H1 (cell line): ENCODE data around the gene RARRES1. TPM values are rescaled to one million over a fixed set of nuclear protein-coding genes. Genes with fewer than 3 reads are reported as not detected.

Experiments
- CTCF ChIA-PET: fragments of 300-600 bp; sonication (Branson Sonifier 250); formaldehyde crosslinking; loops from one replicate; lab custom pipeline; 2021; ENCODE audit not compliant: partially characterized antibody; lab: Charles Lee
- POLR2A ChIA-PET: fragments of 300-600 bp; sonication (Branson Sonifier 250); formaldehyde crosslinking; loops from one replicate; lab custom pipeline; 2021; ENCODE audit warnings: inconsistent platforms; ENCODE audit not compliant: partially characterized antibody; lab: Charles Lee
- DNase-seq, 2 experiments: peaks; one replicate each; pipeline versions ENCODE4 v3.0.0 to v3.0.0-alpha.2; 2010 to 2022; ENCODE audit warnings: low spot score in 2 of 2, low read depth in 1 of 2, mixed read lengths in 1 of 2
- FAIRE-seq: peaks from 2 replicates; lab custom pipeline; 2011; peaks lifted over from hg19 to GRCh38; lab: Jason Lieb, UNC
- H2AFZ ChIP-seq: 2 replicates; pipeline ENCODE4 v1.8.1; 2012; ENCODE audit warnings: low read length, inconsistent platforms
- H2AK5ac ChIP-seq: 2 replicates; pipeline ENCODE4 v1.6.1; 2013; ENCODE audit warnings: low read depth, low read length
- H2BK120ac ChIP-seq: replicated peaks from 2 replicates; pipeline ENCODE3; 2013; ENCODE audit warnings: low read depth, low read length, inconsistent platforms
- H2BK12ac ChIP-seq: 2 replicates; pipeline ENCODE4 v1.6.1; 2013; ENCODE audit warnings: low read depth, low read length
- H2BK15ac ChIP-seq: 2 replicates; pipeline ENCODE4 v1.6.1; 2013; ENCODE audit warnings: low read length
- H2BK20ac ChIP-seq: 2 replicates; pipeline ENCODE4 v1.6.1; 2013; ENCODE audit warnings: low read length
- H2BK5ac ChIP-seq: 2 replicates; pipeline ENCODE4 v1.6.1; 2013; ENCODE audit warnings: low read depth, low read length
- H3K14ac ChIP-seq: 2 replicates; pipeline ENCODE4 v1.6.1; 2013; ENCODE audit warnings: inconsistent platforms; ENCODE audit not compliant: insufficient read length
- H3K18ac ChIP-seq: 2 replicates; pipeline ENCODE4 v1.6.1; 2013; ENCODE audit warnings: low read length; ENCODE audit errors: extremely low read depth
- H3K23ac ChIP-seq: 2 replicates; pipeline ENCODE4 v1.6.1; 2013; ENCODE audit warnings: inconsistent platforms; ENCODE audit not compliant: insufficient read length
- H3K23me2 ChIP-seq: 2 replicates; pipeline ENCODE4 v1.6.1; 2013; ENCODE audit warnings: low read depth, low read length
- H3K27ac ChIP-seq: 2 replicates; pipeline ENCODE4 v1.6.1; 2011; ENCODE audit warnings: low read depth, low read length, inconsistent platforms
- H3K27me3 ChIP-seq, 4 experiments: replicated peaks in 1 of 4; 1 replicate in 1 of 4; 2 replicates in 3 of 4; pipeline versions ENCODE4 v1.6.1 to v1.8.1; 2011 to 2013; ENCODE audit warnings: low read length in 3 of 4, mild to moderate bottlenecking in 3 of 4, inconsistent platforms in 2 of 4, mixed read lengths in 2 of 4, moderate library complexity in 1 of 4; ENCODE audit not compliant: control insufficient read depth in 3 of 4, insufficient read depth in 3 of 4; ENCODE audit errors: extremely low read depth in 1 of 4
- H3K36me3 ChIP-seq, 4 experiments: 2 replicates each; pipeline versions ENCODE4 v1.6.1 to v1.8.1; 2011 to 2013; ENCODE audit warnings: mild to moderate bottlenecking in 4 of 4, low read length in 3 of 4, moderate library complexity in 2 of 4, control low read depth in 1 of 4, inconsistent platforms in 1 of 4; ENCODE audit not compliant: insufficient read depth in 4 of 4, control insufficient read depth in 2 of 4
- H3K4ac ChIP-seq: replicated peaks from 2 replicates; pipeline ENCODE3; 2013; ENCODE audit warnings: low read length, low read depth, mixed read lengths, inconsistent platforms; ENCODE audit not compliant: insufficient read length
- H3K4me1 ChIP-seq, 4 experiments: replicated peaks in 1 of 4; 1 replicate in 1 of 4; 2 replicates in 3 of 4; pipeline versions ENCODE4 v1.6.1 to v1.8.1; 2011 to 2013; ENCODE audit warnings: low read length in 3 of 4, inconsistent platforms in 2 of 4, mixed read lengths in 1 of 4; ENCODE audit not compliant: insufficient read depth in 4 of 4, control insufficient read depth in 3 of 4
- H3K4me2 ChIP-seq, 2 experiments: 2 replicates each; pipeline versions ENCODE4 v1.6.1 to v1.8.1; 2011 to 2013; ENCODE audit warnings: low read depth in 2 of 2, low read length in 2 of 2, control low read depth in 1 of 2, inconsistent platforms in 1 of 2, mild to moderate bottlenecking in 1 of 2; ENCODE audit not compliant: insufficient read depth in 1 of 2
- H3K4me3 ChIP-seq, 4 experiments: fragments of 200-600, 300-600 bp in 1 of 4; sonication (generic), shearing (Covaris generic), sonication (Bioruptor Twin) in 1 of 4; 2 replicates each; pipeline versions ENCODE4 v1.5.1 to v1.8.1; 2011 to 2016; ENCODE audit warnings: low read length in 4 of 4, low read depth in 3 of 4, control low read depth in 2 of 4, inconsistent platforms in 2 of 4, mild to moderate bottlenecking in 2 of 4, mixed read lengths in 1 of 4, moderate library complexity in 1 of 4; ENCODE audit not compliant: insufficient read depth in 2 of 4; ENCODE audit errors: extremely low read depth in 1 of 4
- H3K56ac ChIP-seq: replicated peaks from 2 replicates; pipeline ENCODE3; 2013; ENCODE audit warnings: low read depth, mild to moderate bottlenecking, mixed read lengths, low read length, inconsistent platforms; ENCODE audit not compliant: insufficient read length
- H3K79me1 ChIP-seq: 2 replicates; pipeline ENCODE4 v1.6.1; 2013; ENCODE audit warnings: low read depth, low read length, control low read depth
- H3K79me2 ChIP-seq, 2 experiments: 2 replicates each; pipeline versions ENCODE4 v1.6.1 to v1.8.1; 2012 to 2013; ENCODE audit warnings: low read length in 2 of 2, mild to moderate bottlenecking in 2 of 2, inconsistent platforms in 1 of 2; ENCODE audit not compliant: insufficient read depth in 2 of 2, control insufficient read depth in 1 of 2
- H3K9ac ChIP-seq, 4 experiments: replicated peaks in 1 of 4; 1 replicate in 1 of 4; 2 replicates in 3 of 4; pipeline versions ENCODE4 v1.6.1 to v1.8.1; 2011 to 2013; ENCODE audit warnings: low read depth in 3 of 4, low read length in 3 of 4, control low read depth in 2 of 4, mild to moderate bottlenecking in 2 of 4, moderate library complexity in 2 of 4, inconsistent platforms in 1 of 4; ENCODE audit errors: extremely low read depth in 1 of 4
- H3K9me3 ChIP-seq, 2 experiments: 2 replicates each; pipeline versions ENCODE4 v1.6.1 to v1.8.1; 2012 to 2013; ENCODE audit warnings: mild to moderate bottlenecking in 2 of 2, moderate library complexity in 2 of 2, control low read depth in 1 of 2, inconsistent platforms in 1 of 2, low read depth in 1 of 2, low read length in 1 of 2, mixed read lengths in 1 of 2; ENCODE audit not compliant: insufficient read depth in 2 of 2
- H4K20me1 ChIP-seq, 2 experiments: replicated peaks in 1 of 2; 2 replicates each; pipeline versions ENCODE3 to v1.8.1; 2011 to 2013; ENCODE audit warnings: inconsistent platforms in 2 of 2, low read length in 2 of 2, mild to moderate bottlenecking in 1 of 2; ENCODE audit not compliant: insufficient read depth in 2 of 2, control insufficient read depth in 1 of 2
- H4K5ac ChIP-seq: 2 replicates; pipeline ENCODE4 v1.6.1; 2013; ENCODE audit warnings: low read length, low read depth, mixed read lengths, inconsistent platforms; ENCODE audit not compliant: insufficient read length
- H4K8ac ChIP-seq: 2 replicates; pipeline ENCODE4 v1.8.0; 2013; ENCODE audit warnings: mild to moderate bottlenecking, moderate library complexity, low read length, inconsistent platforms; ENCODE audit not compliant: insufficient read depth; ENCODE audit errors: extremely low read depth
- H4K91ac ChIP-seq: replicated peaks from 2 replicates; pipeline ENCODE3; 2013; ENCODE audit warnings: low read length, mixed read lengths, inconsistent platforms; ENCODE audit not compliant: insufficient read length
- ASH2L ChIP-seq: fragments of 200-600, 300-600 bp; sonication (generic); IDR thresholded peaks from one replicate; pipeline ENCODE4 v1.7.1; 2017; ENCODE audit warnings: low read length
- CHD2 ChIP-seq: IDR thresholded peaks from 2 replicates; pipeline ENCODE4 v1.6.1; 2012; ENCODE audit warnings: low read length, improper control_type of control experiment
- EGR1 ChIP-seq: IDR thresholded peaks from 2 replicates; pipeline ENCODE4 v1.6.1; 2011; ENCODE audit warnings: low read depth, low read length, borderline replicate concordance
- EP300 ChIP-seq, 2 experiments: IDR thresholded peaks; 1 replicate in 1 of 2; 2 replicates in 1 of 2; pipeline ENCODE4 v1.6.1; 2011 to 2012; ENCODE audit warnings: low read depth in 2 of 2, low read length in 2 of 2, mild to moderate bottlenecking in 2 of 2, borderline replicate concordance in 1 of 2, inconsistent platforms in 1 of 2, moderate library complexity in 1 of 2
- GABPA ChIP-seq: IDR thresholded peaks from 2 replicates; pipeline ENCODE4 v1.6.1; 2011; ENCODE audit warnings: mild to moderate bottlenecking, low read length, moderate library complexity, borderline replicate concordance; ENCODE audit not compliant: insufficient read depth
- GTF2F1 ChIP-seq: IDR thresholded peaks from 2 replicates; pipeline ENCODE4 v1.6.1; 2012; ENCODE audit warnings: low read depth, low read length, improper control_type of control experiment, borderline replicate concordance
- KDM1A ChIP-seq: fragments of 200-600, 300-600 bp; sonication (generic); IDR thresholded peaks from 2 replicates; pipeline ENCODE4 v1.7.1; 2016; ENCODE audit warnings: mild to moderate bottlenecking, low read length, borderline replicate concordance
- KDM5A ChIP-seq: fragments of 200-600 bp; IDR thresholded peaks from 2 replicates; pipeline ENCODE4 v1.7.1; 2012; ENCODE audit warnings: mild to moderate bottlenecking, low read length, inconsistent platforms, mixed read lengths
- MAX ChIP-seq: IDR thresholded peaks from 2 replicates; pipeline ENCODE4 v1.6.1; 2012; ENCODE audit warnings: inconsistent platforms
- NRF1 ChIP-seq: IDR thresholded peaks from 2 replicates; pipeline ENCODE4 v1.6.1; 2011; ENCODE audit warnings: mild to moderate bottlenecking, low read depth, low read length, improper control_type of control experiment
- RFX5 ChIP-seq: IDR thresholded peaks from 2 replicates; pipeline ENCODE4 v1.6.1; 2011; ENCODE audit warnings: low read depth, low read length, improper control_type of control experiment, borderline replicate concordance
- RXRA ChIP-seq: IDR thresholded peaks from 2 replicates; pipeline ENCODE4 v1.6.1; 2011; ENCODE audit warnings: low read depth, mild to moderate bottlenecking, low read length, moderate library complexity; ENCODE audit not compliant: insufficient read depth
- SP4 ChIP-seq: IDR thresholded peaks from 2 replicates; pipeline ENCODE4 v1.6.1; 2012; ENCODE audit warnings: low read length, inconsistent platforms
- TBP ChIP-seq: IDR thresholded peaks from 2 replicates; pipeline ENCODE4 v1.6.1; 2011; ENCODE audit warnings: low read depth, low read length, improper control_type of control experiment
- WGBS, 2 experiments: shearing (Covaris generic) in 1 of 2; methylation state at CpG; one replicate each; pipeline versions ENCODE4 v1.1.6 to v1.1.7; 2013 to 2015; ENCODE audit warnings: low lambda C conversion rate in 2 of 2, mixed read lengths in 2 of 2, inconsistent platforms in 1 of 2, low coverage in 1 of 2, missing lambda C conversion rate in 1 of 2; ENCODE audit not compliant: insufficient replicate concordance in 2 of 2, insufficient coverage in 1 of 2, insufficient read length in 1 of 2; ENCODE audit errors: extremely low coverage in 1 of 2, missing lambda C conversion rate in 1 of 2; 5-methylcytosine and 5-hydroxymethylcytosine counted together
- polyA plus RNA-seq, 7 experiments: library from polyadenylated mRNA; depleted of rRNA in 3 of 7; stranded (reverse) in 5 of 7; unstranded in 2 of 7; fragments of >200 nt in 5 of 7; fragments of 200-250 nt in 2 of 7; gene quantifications; 1 replicate in 5 of 7; 2 replicates in 1 of 7; 4 replicates in 1 of 7; pipeline versions ENCODE4 v1.2.1 to v1.2.3, GENCODE V29; 2011 to 2013; ENCODE audit warnings: missing spikeins in 2 of 7, mixed read lengths in 2 of 7
- total RNA-seq: library from RNA; stranded (reverse); fragmentation: NEBNext Ultra II Directional; extraction: Animal tissue kit (Norgen Biotek cat#: 25700); gene quantifications from 2 replicates; pipeline ENCODE4 v1.2.1, GENCODE V29; 2021

Gene RARRES1
- total and polyA plus RNA-seq, 2 of the 8 experiments (the other 6 are each of a cell fraction or from before 2014, with no cell fraction given), result 0.26 to 0.71 TPM

GRCh38 chr3:158663832-158664231 is 68.4 kb downstream of the RARRES1 start:
- Histone ChIP-seq H2AK5ac (no peak overlapping the region), H2BK120ac (no peak overlapping the region), H2BK5ac (no peak overlapping the region), H4K5ac (no peak overlapping the region), H3K18ac (no peak overlapping the region), H3K79me1 (no peaks in the 10 kb centered on the region), H3K27ac (no peak overlapping the region), H3K27me3 (no peaks in the 10 kb centered on the region), H3K4me3 (no peak overlapping the region), H2BK12ac (no peak overlapping the region), H2AFZ (no peak overlapping the region), H3K4ac (no peak overlapping the region), H3K14ac (no peak overlapping the region), H4K20me1 (peaks cover 0 to 4% of the 10 kb centered on the region in 2 experiments), H3K36me3 (peaks cover 8 to 62% (median 27%) of the 10 kb centered on the region in 4 experiments; a peak in 7 of 8 replicates), H3K23me2 (no peaks in the 10 kb centered on the region), H3K4me2 (no peak overlapping the region), H3K56ac (no peak overlapping the region), H3K4me1 (no peaks in the 10 kb centered on the region), H2BK20ac (no peak overlapping the region), H4K8ac (no peak overlapping the region), H3K79me2 (no peaks in the 10 kb centered on the region), H3K23ac (no peak overlapping the region), H4K91ac (no peak overlapping the region), H2BK15ac (no peak overlapping the region), H3K9me3 (no peaks in the 10 kb centered on the region), H3K9ac (no peak overlapping the region)
- FAIRE-seq (no peak), DNase-seq (no peak)
- 86% methylated on average over 1 of the region's 1 CpG; no CpG with 5 or more reads in 1 of the 2 experiments for WGBS, 2 experiments
- ChIA-PET CTCF (interaction anchor here (0.7 to 1.9 kb wide), 5 partner anchors 11 to 124 kb away, joined by 3 to 7 read pairs (median 3); partner anchors contain the start of gene GFM1), POLR2A (no interaction called here)
- TF ChIP-seq EP300 (IDR thresholded peaks at IDR 0.05; ENCODE audit: borderline replicate concordance in 1 of 2, low read depth in 2 of 2, low read length in 2 of 2) (no peak), GTF2F1 (no peak), EGR1 (no peak), RFX5 (no peak), ASH2L (no peak), TBP (no peak), SP4 (no peak), KDM1A (no peak), MAX (no peak), RXRA (no peak), GABPA (no peak), NRF1 (no peak), KDM5A (no peak), CHD2 (no peak)
